Astrocyte (in vitro differentiated cells and primary cell): Measurements from ENCODE around the gene SLC39A3. TPM values are rescaled to one million over a fixed set of nuclear protein-coding genes. Genes with fewer than 3 reads are reported as not detected.

Experiments
- DNase-seq: peaks from one replicate; pipeline ENCODE4 v3.0.0-alpha.2; 2010; ENCODE audit warnings: low read depth
- FAIRE-seq: peaks from 2 replicates; lab custom pipeline; 2011; peaks lifted over from hg19 to GRCh38; lab: Jason Lieb, UNC
- H2AFZ ChIP-seq: 2 replicates; pipeline ENCODE4 v1.6.0; 2012; ENCODE audit warnings: low read depth, low read length, inconsistent platforms
- H3K27ac ChIP-seq: 2 replicates; pipeline ENCODE4 v1.5.1; 2011; ENCODE audit warnings: low read depth, low read length, inconsistent platforms
- H3K27me3 ChIP-seq: 2 replicates; pipeline ENCODE4 v1.6.0; 2011; ENCODE audit warnings: low read length, inconsistent platforms; ENCODE audit not compliant: insufficient read depth
- H3K36me3 ChIP-seq: 2 replicates; pipeline ENCODE4 v1.5.1; 2011; ENCODE audit warnings: low read length, inconsistent platforms; ENCODE audit not compliant: insufficient read depth
- H3K4me1 ChIP-seq: 2 replicates; pipeline ENCODE4 v1.5.1; 2011; ENCODE audit warnings: low read length, inconsistent platforms; ENCODE audit not compliant: insufficient read depth
- H3K4me2 ChIP-seq: 2 replicates; pipeline ENCODE4 v1.6.0; 2012; ENCODE audit warnings: low read length, inconsistent platforms
- H3K4me3 ChIP-seq: 2 replicates; pipeline ENCODE4 v1.5.1; 2011; ENCODE audit warnings: low read depth, mild to moderate bottlenecking, low read length, inconsistent platforms; ENCODE audit not compliant: insufficient read depth
- H3K79me2 ChIP-seq: 2 replicates; pipeline ENCODE4 v1.6.0; 2012; ENCODE audit warnings: mild to moderate bottlenecking, low read length, inconsistent platforms; ENCODE audit not compliant: insufficient read depth
- H3K9ac ChIP-seq: 2 replicates; pipeline ENCODE4 v1.6.0; 2012; ENCODE audit warnings: mild to moderate bottlenecking, low read length, inconsistent platforms
- H3K9me3 ChIP-seq: 2 replicates; pipeline ENCODE4 v1.5.1; 2012; ENCODE audit warnings: low read depth, mild to moderate bottlenecking, low read length, inconsistent platforms; ENCODE audit not compliant: insufficient read depth
- H4K20me1 ChIP-seq: 2 replicates; pipeline ENCODE4 v1.6.0; 2012; ENCODE audit warnings: low read length, inconsistent platforms; ENCODE audit not compliant: insufficient read depth
- H3K27ac Mint-ChIP-seq: one replicate; pipeline ENCODE4 v1.8.0; 2021; ENCODE audit warnings: mild to moderate bottlenecking, mixed read lengths; ENCODE audit not compliant: unreplicated experiment
- H3K27me3 Mint-ChIP-seq: one replicate; pipeline ENCODE4 v1.8.0; 2021; ENCODE audit warnings: low read depth, mixed read lengths; ENCODE audit not compliant: unreplicated experiment
- H3K36me3 Mint-ChIP-seq: one replicate; pipeline ENCODE4 v1.8.0; 2021; ENCODE audit warnings: low read depth, mixed read lengths; ENCODE audit not compliant: unreplicated experiment
- H3K4me1 Mint-ChIP-seq: one replicate; pipeline ENCODE4 v1.8.0; 2021; ENCODE audit warnings: low read depth, mixed read lengths; ENCODE audit not compliant: unreplicated experiment
- H3K4me3 Mint-ChIP-seq: one replicate; pipeline ENCODE4 v1.8.0; 2021; ENCODE audit warnings: mild to moderate bottlenecking, moderate library complexity, mixed read lengths; ENCODE audit not compliant: unreplicated experiment
- H3K9me3 Mint-ChIP-seq: one replicate; pipeline ENCODE4 v1.8.0; 2021; ENCODE audit warnings: mild to moderate bottlenecking, mixed read lengths; ENCODE audit not compliant: unreplicated experiment
- CTCF ChIP-seq: IDR thresholded peaks from 2 replicates; pipeline ENCODE4 v1.5.1; 2011; ENCODE audit warnings: low read depth, mild to moderate bottlenecking, inconsistent platforms, low read length, moderate library complexity; ENCODE audit not compliant: insufficient read depth
- EZH2 ChIP-seq: IDR thresholded peaks from 2 replicates; pipeline ENCODE4 v1.6.1; 2012; ENCODE audit warnings: mild to moderate bottlenecking, low read length, inconsistent platforms; ENCODE audit not compliant: insufficient read depth
- total RNA-seq: library from RNA; stranded (reverse); gene quantifications from 2 replicates; pipeline ENCODE4 v1.2.1, GENCODE V29; 2021

The SLC39A3 gene
- total RNA-seq, 1 donor from 2014 or later, result 30.0 TPM

GRCh38 chr19:2722541-2723344, 17.1 kb downstream of the SLC39A3 start:
- no peak overlapping the region for H3K27ac ChIP-seq
- DNase-seq (peak; percentile 67), FAIRE-seq (no peak)
- H3K4me1 ChIP-seq, result peaks cover 22% of the 10 kb centered on the region
- Mint-ChIP-seq H3K36me3 (no peaks in the 10 kb centered on the region), H3K4me3 (peak overlapping the region; percentile 66), H3K27ac (no peak overlapping the region), H3K27me3 (peaks cover 14% of the 10 kb centered on the region), H3K4me1 (no peaks in the 10 kb centered on the region), H3K9me3 (no peaks in the 10 kb centered on the region)
- H3K4me3 ChIP-seq, result no peak overlapping the region
- no peaks in the 10 kb centered on the region for H4K20me1 ChIP-seq
- H3K9ac ChIP-seq, result no peak overlapping the region
- no peaks in the 10 kb centered on the region for H3K79me2 ChIP-seq
- no peaks in the 10 kb centered on the region for H3K9me3 ChIP-seq
- H3K36me3 ChIP-seq, result no peaks in the 10 kb centered on the region
- peak overlapping the region; percentile 55 for H2AFZ ChIP-seq
- TF ChIP-seq EZH2, result no peak
- TF ChIP-seq CTCF, result no peak
- peak overlapping the region; percentile 66 for H3K4me2 ChIP-seq
- peaks cover 6% of the 10 kb centered on the region for H3K27me3 ChIP-seq

GRCh38 chr19:2721570-2722540, 18.0 kb downstream of the SLC39A3 start:
- Histone ChIP-seq H4K20me1 (no peaks in the 10 kb centered on the region), H3K27me3 (peaks cover 3% of the 10 kb centered on the region), H3K9ac (no peak overlapping the region), H3K27ac (no peak overlapping the region), H3K79me2 (no peaks in the 10 kb centered on the region), H3K4me3 (no peak overlapping the region), H2AFZ (no peak overlapping the region), H3K9me3 (no peaks in the 10 kb centered on the region), H3K4me2 (peak overlapping the region; percentile 70), H3K36me3 (no peaks in the 10 kb centered on the region), H3K4me1 (peaks cover 22% of the 10 kb centered on the region)
- Mint-ChIP-seq H3K4me3 (peak overlapping the region; percentile 77), H3K27me3 (peaks cover 14% of the 10 kb centered on the region), H3K36me3 (no peaks in the 10 kb centered on the region), H3K9me3 (no peaks in the 10 kb centered on the region), H3K4me1 (no peaks in the 10 kb centered on the region), H3K27ac (no peak overlapping the region)
- no peak for FAIRE-seq
- no peak for DNase-seq
- TF ChIP-seq EZH2, result no peak
- no peak for TF ChIP-seq CTCF
